Effector memory CD4-positive, alpha-beta T cell (primary cell): ENCODE data around the gene UROS.

Experiments
- DNase-seq, 3 donors: peaks; one replicate each; pipeline ENCODE4 v3.0.0-alpha.2; 2020
- H3K27ac ChIP-seq: 2 replicates; pipeline ENCODE4 v1.7.0; 2013; ENCODE audit warnings: mild to moderate bottlenecking, low read length, moderate library complexity; ENCODE audit not compliant: insufficient read depth, poor library complexity, severe bottlenecking
- H3K27me3 ChIP-seq: replicated peaks from 2 replicates; pipeline ENCODE4 v1.7.0; 2013; ENCODE audit warnings: mild to moderate bottlenecking, low read length; ENCODE audit not compliant: insufficient read depth, control insufficient read depth, poor library complexity, severe bottlenecking
- H3K36me3 ChIP-seq: 2 replicates; pipeline ENCODE4 v1.7.0; 2013; ENCODE audit warnings: mild to moderate bottlenecking, low read length, moderate library complexity; ENCODE audit not compliant: control insufficient read depth, insufficient read depth
- H3K4me1 ChIP-seq: 2 replicates; pipeline ENCODE4 v1.7.0; 2013; ENCODE audit warnings: low read length, mild to moderate bottlenecking; ENCODE audit not compliant: control insufficient read depth, insufficient read depth, poor library complexity, severe bottlenecking
- H3K4me3 ChIP-seq: 2 replicates; pipeline ENCODE4 v1.7.0; 2013; ENCODE audit warnings: low read length, low read depth, mild to moderate bottlenecking; ENCODE audit not compliant: insufficient read depth, poor library complexity, severe bottlenecking
- H3K9me3 ChIP-seq: 2 replicates; pipeline ENCODE4 v1.7.0; 2013; ENCODE audit warnings: mild to moderate bottlenecking, low read length, moderate library complexity; ENCODE audit not compliant: control insufficient read depth

The UROS gene

GRCh38 chr10:125778556-125778955, 44.5 kb downstream of the UROS start:
- Histone ChIP-seq H3K27ac (no peak overlapping the region), H3K27me3 (no peaks in the 10 kb centered on the region), H3K4me3 (no peak overlapping the region), H3K4me1 (no peaks in the 10 kb centered on the region), H3K9me3 (no peaks in the 10 kb centered on the region), H3K36me3 (no peaks in the 10 kb centered on the region)
- no peak for DNase-seq

- Histone ChIP-seq H3K27me3 (no peaks in the 10 kb centered on the region), H3K36me3 (no peaks in the 10 kb centered on the region), H3K27ac (no peak overlapping the region), H3K9me3 (no peaks in the 10 kb centered on the region), H3K4me3 (no peak overlapping the region), H3K4me1 (no peaks in the 10 kb centered on the region)
- DNase-seq, result no peak
Observed at GRCh38 chr10:125777806-125778205, 45.3 kb downstream of the UROS start.

- DNase-seq, result no peak
- no peaks in the 10 kb centered on the region for H3K4me1 ChIP-seq
- no peaks in the 10 kb centered on the region for H3K9me3 ChIP-seq
- H3K27ac ChIP-seq, result no peak within 1 kb of the TSS
- no peaks in the 10 kb centered on the region for H3K36me3 ChIP-seq
- no peak within 1 kb of the TSS for H3K4me3 ChIP-seq
- H3K27me3 ChIP-seq, result no peaks in the 10 kb centered on the region
Observed at GRCh38 chr10:125775491-125776106, 47.5 kb downstream of the UROS start, which contains the start of gene MMP21. TSS of gene MMP21 (minus strand) at chr10:125775821. CDS start at chr10:125775821, 0 bp downstream.

GRCh38 chr10:125774581-125775191, 48.4 kb downstream of the UROS start:
- Histone ChIP-seq H3K27ac (no peak overlapping the region), H3K9me3 (no peaks in the 10 kb centered on the region), H3K4me1 (no peaks in the 10 kb centered on the region), H3K36me3 (no peaks in the 10 kb centered on the region), H3K27me3 (no peaks in the 10 kb centered on the region), H3K4me3 (no peak overlapping the region)
- no peak for DNase-seq

GRCh38 chr10:125773687-125774543, 49.1 kb downstream of the UROS start:
- Histone ChIP-seq H3K27ac (no peak overlapping the region), H3K9me3 (no peaks in the 10 kb centered on the region), H3K27me3 (no peaks in the 10 kb centered on the region), H3K4me3 (no peak overlapping the region), H3K4me1 (no peaks in the 10 kb centered on the region), H3K36me3 (no peaks in the 10 kb centered on the region)
- no peak for DNase-seq

- no peaks in the 10 kb centered on the region for H3K9me3 ChIP-seq
- no peaks in the 10 kb centered on the region for H3K36me3 ChIP-seq
- no peak overlapping the region for H3K4me3 ChIP-seq
- H3K27me3 ChIP-seq, result no peaks in the 10 kb centered on the region
- H3K4me1 ChIP-seq, result no peaks in the 10 kb centered on the region
- H3K27ac ChIP-seq, result no peak overlapping the region
- no peak for DNase-seq
Observed at GRCh38 chr10:125772864-125773180, 50.2 kb downstream of the UROS start.

- H3K9me3 ChIP-seq, result no peaks in the 10 kb centered on the region
- no peak overlapping the region for H3K27ac ChIP-seq
- H3K36me3 ChIP-seq, result no peaks in the 10 kb centered on the region
- H3K27me3 ChIP-seq, result no peaks in the 10 kb centered on the region
- no peak for DNase-seq
- no peak overlapping the region for H3K4me3 ChIP-seq
- no peaks in the 10 kb centered on the region for H3K4me1 ChIP-seq
Observed at GRCh38 chr10:125772112-125772863, 50.8 kb downstream of the UROS start.

GRCh38 chr10:125770844-125771243, 52.2 kb downstream of the UROS start:
- Histone ChIP-seq H3K27ac (no peak overlapping the region), H3K4me3 (no peak overlapping the region), H3K36me3 (no peaks in the 10 kb centered on the region), H3K9me3 (no peaks in the 10 kb centered on the region), H3K4me1 (no peaks in the 10 kb centered on the region), H3K27me3 (no peaks in the 10 kb centered on the region)
- no peak for DNase-seq

- peaks cover 12% of the 10 kb centered on the region for H3K36me3 ChIP-seq
- no peaks in the 10 kb centered on the region for H3K4me1 ChIP-seq
- no peak for DNase-seq
- H3K27ac ChIP-seq, result no peak overlapping the region
- no peaks in the 10 kb centered on the region for H3K27me3 ChIP-seq
- no peak overlapping the region for H3K4me3 ChIP-seq
- H3K9me3 ChIP-seq, result no peaks in the 10 kb centered on the region
Observed at GRCh38 chr10:125769175-125769574, 53.9 kb downstream of the UROS start.
